GM12875 (cell line): ENCODE results near the gene AGO1.

ENCODE experiments used
- H3K4me3 ChIP-seq: one replicate; pipeline ENCODE4 v1.5.1; 2011; ENCODE audit warnings: low read depth, low read length, control low read depth
- CTCF ChIP-seq: IDR thresholded peaks from 2 replicates; pipeline ENCODE4 v1.5.1; 2011; ENCODE audit warnings: low read depth, mild to moderate bottlenecking, control low read depth, inconsistent platforms, low read length, moderate library complexity, borderline replicate concordance; ENCODE audit not compliant: insufficient read depth

The AGO1 gene

GRCh38 chr1:35845766-35846165 lies 37.2 kb upstream of the AGO1 start:
- H3K4me3 ChIP-seq = no peak overlapping the region
- no peak for TF ChIP-seq CTCF

- no peak for TF ChIP-seq CTCF
- no peak overlapping the region for H3K4me3 ChIP-seq
These were observed 35.0 kb upstream of the AGO1 start for GRCh38 chr1:35847935-35848565.

- H3K4me3 ChIP-seq = no peak overlapping the region
- TF ChIP-seq CTCF = no peak
These were observed 33.0 kb upstream of the AGO1 start for GRCh38 chr1:35850051-35850450.

GRCh38 chr1:35850716-35851115 lies 32.3 kb upstream of the AGO1 start:
- H3K4me3 ChIP-seq = no peak overlapping the region

GRCh38 chr1:35851132-35851869 lies 31.7 kb upstream of the AGO1 start:
- no peak for TF ChIP-seq CTCF
- no peak overlapping the region for H3K4me3 ChIP-seq

More at GRCh38 chr1:35850716-35851115, 32.3 kb upstream of the AGO1 start:
- no peak for TF ChIP-seq CTCF

- no peak overlapping the region for H3K4me3 ChIP-seq
- TF ChIP-seq CTCF = no peak
These were observed 30.8 kb upstream of the AGO1 start for GRCh38 chr1:35852241-35852640.
